GM18873 (cell line): ENCODE data around the gene SYNGR4.
"Not testable (repeated sequence)": the region's sequence is repeated elsewhere in the genome, so short reads cannot be mapped to it uniquely, and the experiment has no call there.

Source experiments
- ATAC-seq: cut with Tn5 transposase; IDR thresholded peaks from one replicate; pipeline ENCODE4 v1.9.1; 2021; ENCODE audit warnings: mild to moderate bottlenecking, moderate library complexity, moderate number of reproducible peaks; ENCODE audit not compliant: unreplicated experiment, low FRiP score

SYNGR4 gene

DNA sequence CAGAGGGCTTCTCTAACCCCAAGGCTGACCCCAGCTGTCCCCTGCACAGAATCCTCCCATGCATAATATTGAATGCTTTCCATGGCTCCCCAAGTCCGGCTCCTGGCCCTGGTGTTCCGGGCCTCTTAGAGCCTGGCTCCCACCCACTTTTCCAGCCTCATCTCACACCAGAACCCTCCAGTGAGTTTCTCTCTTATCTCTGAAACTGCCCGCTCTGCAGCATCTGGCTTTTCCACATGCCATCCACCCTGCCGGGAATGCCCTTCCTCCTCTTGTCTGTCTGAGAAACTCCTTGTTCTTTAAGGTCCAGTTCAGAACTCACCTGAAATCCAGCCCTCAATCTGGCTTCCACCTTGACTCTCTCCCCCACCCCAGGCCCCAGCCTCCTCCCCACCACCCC lies 6.8 kb downstream of the SYNGR4 start:
- no peak for ATAC-seq

DNA sequence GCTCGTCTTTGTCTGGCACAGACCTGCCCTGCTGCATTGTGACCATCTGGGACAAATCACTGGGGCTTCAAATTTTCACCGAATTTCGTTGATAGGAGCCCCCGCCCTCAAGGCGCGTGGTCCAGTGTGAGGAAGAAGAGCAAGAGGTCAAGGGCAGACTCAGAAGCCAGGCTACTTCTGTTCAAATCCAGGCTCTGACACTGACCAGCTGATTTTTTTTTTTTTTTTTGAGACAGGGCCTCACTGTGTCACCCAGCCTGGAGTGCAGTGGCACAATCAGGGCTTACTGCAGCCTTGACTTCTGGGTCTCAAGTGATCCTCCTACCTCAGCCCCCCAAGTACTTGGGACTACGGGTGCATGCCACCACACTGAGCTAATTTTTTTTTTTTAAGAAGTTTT lies 7.2 kb downstream of the SYNGR4 start:
- ATAC-seq, result no peak

DNA sequence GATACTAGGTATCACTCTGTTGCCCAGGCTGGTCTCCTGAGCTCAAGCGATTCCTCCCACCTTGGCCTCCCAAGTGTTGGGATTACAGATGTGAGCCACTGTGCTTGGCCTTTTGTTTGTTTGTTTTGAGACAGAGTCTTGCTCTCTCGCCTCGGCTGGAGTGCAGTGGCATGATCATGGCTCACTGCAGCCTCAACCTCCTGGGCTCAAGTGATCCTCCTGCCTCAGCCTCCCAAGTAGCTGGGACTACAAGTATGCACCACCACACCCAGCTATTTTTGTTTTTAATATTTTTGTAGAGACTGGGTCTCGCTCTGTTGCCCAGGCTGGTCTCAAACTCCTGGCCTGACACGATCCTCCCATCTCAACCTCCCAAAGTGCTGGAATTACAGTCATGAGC lies 7.6 kb downstream of the SYNGR4 start:
- ATAC-seq, result not testable (repeated sequence)

DNA sequence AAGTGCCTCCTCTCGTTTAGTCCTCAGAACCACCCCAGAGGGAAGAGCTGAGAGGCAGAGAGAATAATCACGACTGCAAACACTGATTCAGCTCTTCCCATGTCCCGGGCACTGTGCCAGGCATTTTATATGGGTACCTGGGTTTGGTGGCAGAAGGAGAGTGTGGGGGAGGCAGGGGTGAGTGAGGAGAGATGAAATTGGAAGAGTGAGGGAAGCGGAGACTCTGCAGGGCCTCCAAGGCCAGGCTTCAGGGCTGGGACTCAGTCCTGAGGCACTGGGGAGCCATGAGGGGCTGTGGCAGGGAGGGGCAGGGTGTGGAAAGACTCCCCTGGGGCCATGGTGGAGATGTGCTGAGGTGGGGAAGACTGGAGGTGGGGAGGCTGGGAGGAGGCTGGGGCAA lies 8.7 kb downstream of the SYNGR4 start:
- no peak for ATAC-seq

DNA sequence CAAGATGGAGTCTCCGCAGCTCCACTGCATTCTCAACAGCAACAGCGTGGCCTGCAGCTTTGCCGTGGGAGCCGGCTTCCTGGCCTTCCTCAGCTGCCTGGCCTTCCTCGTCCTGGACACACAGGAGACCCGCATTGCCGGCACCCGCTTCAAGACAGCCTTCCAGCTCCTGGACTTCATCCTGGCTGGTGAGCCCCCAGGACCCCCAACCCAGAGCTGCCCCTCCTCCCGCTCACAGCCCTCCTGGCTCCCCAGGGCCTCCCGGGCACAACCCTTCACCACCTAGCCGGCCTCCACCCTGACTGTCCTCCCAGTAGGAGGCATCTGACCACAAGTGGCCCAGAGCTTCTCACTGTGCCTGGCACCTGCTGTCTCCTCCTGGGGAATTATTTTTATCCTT lies 9.4 kb downstream of the SYNGR4 start:
- ATAC-seq, result no peak

DNA sequence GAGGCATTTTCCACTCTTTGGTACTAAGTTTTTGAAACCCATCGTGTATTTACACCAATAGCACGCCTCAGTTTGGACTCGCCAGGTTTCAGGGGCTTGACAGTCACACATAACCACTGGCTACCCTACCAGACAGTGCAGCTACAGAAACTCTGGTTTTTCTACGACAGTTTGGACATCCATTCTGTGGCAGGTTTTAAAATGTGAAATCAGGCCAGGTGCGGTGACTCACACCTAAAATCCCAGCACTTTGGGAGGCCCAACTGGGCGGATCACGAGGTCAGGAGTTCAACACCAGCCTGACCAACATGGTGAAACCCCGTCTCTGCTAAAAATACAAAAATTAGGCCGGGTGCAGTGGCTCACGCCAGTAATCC lies 14.0 kb downstream of the SYNGR4 start:
- no peak for ATAC-seq

DNA sequence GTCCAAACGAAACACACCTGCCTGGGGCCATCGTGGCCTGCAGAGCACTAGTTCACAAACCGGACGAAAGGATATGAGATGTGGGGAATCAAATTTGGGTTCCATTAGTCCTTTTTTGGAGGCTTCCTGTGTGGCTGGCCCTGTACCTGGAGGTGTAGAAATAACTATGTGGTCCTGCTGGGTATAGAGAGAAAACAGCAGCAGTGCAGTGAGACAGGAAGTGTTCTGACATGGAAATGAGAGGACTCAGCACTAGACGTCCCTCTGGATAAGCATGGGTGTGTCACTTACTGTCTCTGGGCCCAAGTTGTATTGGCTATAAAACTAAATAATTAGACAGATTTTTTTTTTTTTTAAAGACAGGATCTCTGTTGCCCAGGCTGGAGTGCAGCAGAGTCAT lies 14.9 kb downstream of the SYNGR4 start:
- ATAC-seq, result no peak

DNA sequence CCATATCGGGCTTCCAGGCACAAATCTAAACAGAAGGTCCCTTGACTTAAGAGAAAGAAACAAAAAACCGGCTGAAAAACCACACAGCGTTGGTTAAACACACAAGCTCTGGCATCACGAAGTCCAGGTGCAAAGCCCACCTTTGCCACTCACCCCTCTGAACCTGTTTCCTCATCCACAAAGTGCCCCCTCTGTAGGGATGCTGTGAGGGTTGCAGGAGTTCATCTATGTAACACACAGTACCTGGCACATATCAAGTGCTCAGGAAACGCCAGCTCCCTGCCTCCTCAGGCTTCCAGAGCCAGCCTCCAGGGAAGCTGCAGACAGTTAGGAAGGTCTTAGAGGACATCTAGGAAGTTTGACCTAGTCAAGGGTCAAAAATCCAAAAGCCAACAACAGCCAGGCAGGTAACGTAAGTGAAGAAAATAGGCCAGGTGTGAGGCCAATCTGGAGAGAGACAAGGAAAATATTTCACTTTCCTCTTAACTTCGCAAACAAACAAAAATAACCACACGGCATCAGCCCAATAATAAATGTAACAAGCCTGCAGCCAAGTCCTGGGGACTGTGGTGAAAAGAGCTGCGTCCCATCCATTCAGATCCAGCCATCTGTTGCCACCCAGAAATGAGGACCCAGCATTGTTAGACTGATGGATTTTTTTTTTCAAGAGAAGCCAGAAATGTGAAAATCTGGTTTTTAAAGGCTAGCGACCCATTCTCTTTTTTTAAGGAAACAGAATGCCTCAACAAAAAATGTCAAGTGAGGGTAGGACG lies 17.2 kb downstream of the SYNGR4 start:
- no peak for ATAC-seq

DNA sequence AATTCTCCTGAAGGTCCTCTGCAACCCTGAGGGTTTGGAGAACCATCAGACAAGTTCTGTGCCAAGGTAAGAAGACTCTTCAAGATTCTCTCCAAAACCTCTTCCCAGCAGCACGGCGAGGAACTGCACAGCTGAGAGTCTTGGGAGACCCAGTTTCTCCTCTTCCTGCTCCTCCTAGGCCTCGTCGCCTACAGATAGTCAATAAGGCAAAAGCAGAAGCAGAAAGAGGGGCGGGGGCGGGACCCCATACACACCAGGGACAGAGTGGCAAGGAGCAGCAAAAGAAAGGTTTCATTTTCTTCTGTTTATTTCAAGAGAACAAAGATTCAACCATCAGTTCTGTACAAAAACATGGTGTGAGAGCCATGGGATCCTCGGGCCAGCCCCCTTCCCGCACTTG lies 18.1 kb downstream of the SYNGR4 start:
- no peak for ATAC-seq

DNA sequence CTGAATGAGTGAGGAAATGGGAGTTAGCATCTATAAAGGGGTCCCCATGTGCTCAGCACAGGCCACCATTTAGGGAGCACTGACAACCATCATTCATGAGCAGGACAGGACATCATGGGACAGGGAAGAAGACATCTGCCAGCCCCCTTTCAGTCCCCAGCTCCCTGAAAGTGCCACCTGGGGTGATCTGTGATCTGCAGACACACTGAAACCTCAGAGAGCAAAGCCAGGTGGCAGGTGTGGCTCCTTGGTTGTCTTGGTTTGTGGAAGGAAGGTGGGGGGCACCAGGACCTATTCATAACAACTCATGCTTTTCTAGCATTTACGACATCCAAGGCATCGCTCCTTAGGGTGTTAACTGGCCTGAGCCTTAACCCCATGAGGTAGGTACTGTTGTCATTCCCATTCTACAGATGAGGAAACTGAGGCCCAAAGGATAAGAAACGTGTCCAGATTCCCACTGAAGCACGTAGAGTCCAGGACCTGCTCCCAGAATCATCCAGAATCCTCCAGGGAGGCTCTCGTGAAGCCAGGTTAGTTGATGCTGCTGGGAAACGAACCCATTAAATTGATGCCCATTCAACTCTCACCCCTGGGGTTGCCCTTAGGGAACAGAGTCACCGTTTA lies 21.4 kb downstream of the SYNGR4 start:
- ATAC-seq, result no peak

DNA sequence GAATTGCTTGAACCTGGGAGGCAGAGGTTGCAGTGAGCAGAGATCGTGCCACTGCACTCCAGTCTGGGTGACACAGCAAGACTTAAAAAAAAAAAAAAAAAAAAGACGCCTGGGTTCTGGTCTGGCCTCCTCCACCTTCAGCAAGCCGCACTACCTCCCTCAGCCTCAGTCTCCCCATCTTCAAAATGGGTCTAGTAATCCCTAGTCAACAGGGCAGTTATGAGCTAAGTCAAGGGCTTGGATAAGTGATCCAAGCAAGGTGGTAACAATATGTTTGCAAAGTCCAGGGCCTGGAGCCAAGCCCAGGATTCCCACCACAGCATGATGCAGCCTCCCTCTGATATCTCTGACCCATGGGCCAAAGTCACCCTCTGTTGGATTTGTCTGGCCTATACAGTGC lies 22.8 kb downstream of the SYNGR4 start:
- ATAC-seq, result no peak

DNA sequence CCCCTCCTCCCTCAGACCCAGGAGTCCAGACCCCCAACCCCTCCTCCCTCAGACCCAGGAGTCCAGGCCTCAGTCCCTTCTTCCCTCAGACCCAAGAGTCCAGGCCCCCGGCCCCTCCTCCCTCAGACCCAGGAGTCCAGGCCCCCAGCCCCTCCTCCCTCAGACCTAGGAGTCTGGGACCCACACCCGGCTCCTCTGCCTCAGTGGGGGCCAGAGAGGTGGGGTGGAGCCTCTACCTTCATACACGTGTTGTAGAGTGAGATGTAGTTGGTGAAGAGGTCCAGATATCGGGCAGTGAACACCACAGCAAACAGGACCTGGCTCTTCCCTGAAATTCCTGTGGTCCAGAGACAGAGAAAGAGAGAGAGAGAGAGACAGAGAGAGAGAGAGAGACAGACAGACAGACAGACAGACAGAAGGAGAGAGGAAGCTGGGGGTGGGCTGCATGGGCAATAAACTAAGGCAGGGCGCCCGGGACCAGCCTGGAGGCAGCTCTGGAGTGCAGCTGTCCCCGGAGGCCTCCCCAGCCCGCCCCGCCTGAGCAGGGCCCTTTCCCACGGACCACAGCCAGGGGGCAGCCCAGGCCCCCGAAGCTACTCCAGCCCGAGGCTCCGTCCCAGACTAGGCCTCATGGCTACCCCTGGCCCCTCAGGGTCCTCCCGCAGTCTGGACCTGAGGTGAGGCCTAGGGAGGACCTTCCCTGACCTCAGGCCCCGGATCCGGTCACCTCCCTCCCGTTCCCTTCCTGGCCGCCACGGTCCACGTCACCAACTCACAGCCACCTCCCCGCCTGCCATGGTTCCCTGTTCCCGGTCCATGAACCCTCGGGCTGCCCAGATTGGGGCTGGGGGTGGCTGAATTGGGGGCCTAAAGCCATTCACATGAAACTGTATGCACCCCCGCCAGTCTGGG lies 26.3 kb downstream of the SYNGR4 start:
- ATAC-seq, result no peak

DNA sequence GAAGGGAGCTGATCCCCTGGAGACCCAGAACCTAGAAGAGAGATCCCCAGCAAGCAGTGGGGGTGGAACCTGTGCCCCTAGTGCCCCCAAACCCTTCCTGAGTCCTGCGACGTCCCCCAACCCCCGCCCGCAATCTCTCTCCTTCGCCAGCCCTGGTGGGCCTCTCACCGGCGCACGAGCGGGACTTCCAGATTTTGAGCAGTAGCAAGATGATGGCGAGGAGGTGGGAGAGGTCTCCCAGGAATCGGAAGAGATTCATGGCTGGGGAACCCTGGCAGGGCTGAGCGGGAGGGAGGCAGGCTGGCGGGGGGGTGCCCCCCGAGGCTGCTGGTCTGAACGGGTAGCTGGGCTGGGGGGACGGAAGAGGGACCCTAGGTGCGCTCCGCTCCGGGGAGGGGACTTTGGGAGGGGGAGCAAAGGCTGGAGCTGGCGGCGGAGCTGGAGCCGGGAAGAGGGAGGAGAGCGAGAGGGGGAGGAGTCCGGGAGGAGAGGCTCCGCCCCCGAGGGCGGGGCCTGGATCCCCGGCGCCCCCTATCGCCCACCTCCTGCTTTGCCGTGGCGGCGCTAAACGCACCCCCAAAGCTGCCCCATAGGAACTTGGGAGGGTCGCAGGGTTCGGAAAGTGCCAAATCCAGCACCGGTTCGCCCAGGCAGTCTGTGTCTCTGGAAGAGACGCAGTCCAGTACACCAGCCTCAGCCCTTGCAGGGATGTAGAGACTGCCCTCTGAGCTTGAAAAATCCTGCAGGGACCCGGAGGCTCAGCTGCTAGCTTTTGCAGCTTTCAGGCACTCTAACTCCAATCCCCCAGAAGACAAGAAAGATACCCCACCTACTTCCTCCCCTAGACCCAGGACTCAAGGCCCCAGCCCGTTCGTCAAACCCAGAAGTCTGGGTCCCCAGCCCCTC lies 27.2 kb downstream of the SYNGR4 start, which contains the start of gene KDELR1:
TSS of gene KDELR1 (minus strand) at position 452 of the 906 bp plus-strand sequence. CDS start at position 259, 193 bp downstream.
- no peak for ATAC-seq

DNA sequence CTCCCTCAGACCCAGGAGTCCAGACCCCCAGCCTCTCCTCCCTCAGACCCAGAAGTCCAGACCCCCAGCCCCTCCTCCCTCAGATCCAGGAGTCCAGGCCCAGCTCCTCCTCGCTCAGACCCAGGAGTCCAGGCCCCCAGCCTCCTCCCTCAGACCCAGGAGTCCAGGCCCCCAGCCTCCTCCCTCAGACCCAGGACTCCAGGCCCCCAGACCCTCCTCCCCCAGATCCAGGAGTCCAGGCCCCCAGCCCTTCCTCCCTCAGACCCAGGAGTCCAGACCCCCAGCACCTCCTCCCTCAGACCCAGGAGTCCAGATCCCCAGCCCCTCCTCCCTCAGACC lies 27.8 kb downstream of the SYNGR4 start:
- not testable (repeated sequence) for ATAC-seq

DNA sequence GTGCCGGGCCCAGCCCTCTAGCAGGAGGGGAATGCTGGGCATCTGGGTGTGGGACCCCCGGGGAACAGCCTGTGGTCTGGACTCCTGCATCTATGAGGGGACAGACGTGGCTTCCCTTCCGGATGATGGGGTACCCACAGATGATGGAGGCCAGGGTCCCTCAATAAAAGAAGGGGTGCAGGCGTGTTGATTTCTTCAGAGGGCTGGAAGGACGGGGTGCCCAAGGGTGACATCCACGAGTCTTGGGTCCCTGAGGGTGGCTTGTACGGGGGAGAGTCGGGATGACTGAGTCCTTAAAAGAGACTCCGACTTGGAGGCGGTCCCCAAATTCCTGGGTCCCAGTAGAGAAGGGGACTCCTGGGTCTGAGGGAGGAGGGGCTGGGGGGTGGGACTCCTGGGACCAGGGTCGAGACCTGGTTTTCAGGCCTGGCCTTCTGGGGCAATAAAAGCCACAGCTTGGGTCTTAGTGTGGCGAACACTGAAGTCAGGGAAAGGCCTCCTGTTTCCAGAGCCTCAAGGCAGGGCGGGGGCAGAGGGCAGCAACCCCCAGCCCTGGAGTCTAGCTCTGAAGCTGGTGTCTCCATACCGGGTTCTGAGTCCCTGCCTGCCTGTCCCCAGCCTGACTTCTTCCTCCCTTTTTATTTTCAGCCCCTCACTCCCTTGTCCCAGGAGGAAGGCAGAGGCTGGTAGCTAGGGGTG lies 28.8 kb downstream of the SYNGR4 start:
- ATAC-seq, result no peak

DNA sequence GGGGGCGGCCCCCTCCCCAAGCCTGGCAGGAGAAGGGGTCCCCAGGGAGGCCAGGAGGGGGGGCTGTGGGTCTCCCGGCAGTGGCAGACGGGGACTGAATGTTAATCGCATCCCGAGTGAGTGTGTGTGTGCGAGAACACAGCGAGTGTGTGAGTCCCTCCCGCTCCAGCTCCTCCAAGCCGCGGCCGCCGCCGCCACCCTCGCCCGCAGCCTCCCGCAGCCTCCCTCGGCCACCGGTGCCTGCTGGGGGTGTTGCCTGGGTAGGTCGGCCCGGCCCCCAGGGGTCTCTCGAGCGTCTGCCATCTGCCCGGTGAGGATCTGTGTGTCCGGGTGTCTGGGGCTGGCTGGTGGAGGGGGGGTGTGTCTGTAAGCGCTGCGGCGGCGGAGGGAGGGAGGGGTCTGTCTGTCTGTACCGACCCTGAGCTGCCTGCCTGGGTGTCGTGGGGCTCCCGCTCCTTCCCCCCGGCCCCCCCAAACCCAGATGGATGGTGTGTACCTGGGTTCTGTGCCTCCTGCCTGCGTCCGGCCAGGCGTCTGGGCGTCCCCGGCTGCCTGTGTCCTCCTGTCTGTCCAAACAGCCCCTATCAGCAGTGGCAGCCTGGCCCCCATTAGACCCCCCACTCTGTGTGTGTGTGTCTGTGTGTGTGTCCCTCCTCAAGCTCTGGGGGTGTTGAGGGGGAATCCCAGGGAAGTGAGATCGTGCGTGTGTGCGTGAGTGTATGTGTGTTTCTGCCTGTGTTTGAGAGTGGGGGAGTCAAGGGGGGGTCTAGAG lies 29.6 kb downstream of the SYNGR4 start, which contains the start of gene GRIN2D:
TSS of gene GRIN2D (plus strand) at position 110 of the 772 bp plus-strand sequence. CDS start 4,725 bp downstream, outside the sequence.
- no peak for ATAC-seq

DNA sequence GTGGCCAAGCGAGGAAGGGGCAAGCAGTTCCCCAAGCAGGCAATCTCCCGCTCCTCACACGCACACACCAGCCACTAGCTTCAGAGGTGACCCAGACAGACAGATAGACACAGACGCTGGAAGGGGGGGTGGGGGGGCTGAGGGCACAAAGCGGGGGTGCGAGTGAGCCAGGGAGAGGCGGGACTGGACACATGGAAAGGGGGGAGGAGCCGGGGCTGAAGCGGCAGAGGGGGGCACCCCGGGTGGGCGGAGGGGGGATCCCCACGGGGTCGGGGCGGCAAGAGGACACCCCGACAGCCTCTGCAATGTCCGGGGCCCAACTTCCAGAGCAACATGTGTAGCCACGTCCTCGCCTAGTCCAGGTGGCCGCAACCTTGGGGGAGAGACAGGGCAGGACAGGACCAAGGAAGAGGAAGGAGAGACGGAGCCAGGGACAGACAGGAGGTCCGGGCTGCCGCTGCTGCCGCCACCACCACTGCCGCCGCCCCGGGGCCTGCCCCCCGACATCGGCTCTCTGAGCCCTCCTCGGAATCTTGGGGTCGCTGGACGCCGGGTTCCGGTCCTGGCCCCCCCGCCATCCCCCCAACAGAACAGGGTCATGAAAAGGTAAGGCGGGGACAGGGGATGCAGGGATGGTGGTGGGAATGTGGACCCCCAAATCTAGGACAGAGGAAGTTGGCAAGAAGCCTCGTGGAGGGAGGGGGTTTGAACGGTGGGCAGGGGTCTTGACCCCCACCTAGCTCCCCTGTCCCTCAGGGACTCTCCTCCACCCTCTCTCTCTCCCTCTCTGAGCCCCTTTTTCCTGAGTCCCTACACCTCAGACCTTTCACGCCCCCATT lies 30.4 kb downstream of the SYNGR4 start:
- ATAC-seq, result no peak

DNA sequence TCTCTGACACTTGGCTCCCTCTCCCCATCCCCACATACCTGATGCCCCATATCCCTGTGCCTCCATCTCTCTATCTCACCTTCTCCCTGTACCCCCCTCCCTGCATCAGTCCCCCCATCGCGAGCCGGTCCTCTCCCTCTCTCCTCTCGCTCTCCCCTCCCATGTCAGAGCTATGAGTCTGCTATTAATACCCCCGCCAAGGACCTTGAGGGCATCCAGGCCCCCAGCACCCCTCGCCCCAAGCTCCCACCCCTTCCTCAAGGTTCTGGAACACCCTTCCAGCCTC lies 30.9 kb downstream of the SYNGR4 start:
- no peak for ATAC-seq
